NCI-H510A treated with DMSO at 0.1 percent for 48 hours (cell line): Measurements from ENCODE around the gene PRR12.
A peak's percentile ranks its signal among the peaks of the same experiment; 100 is the strongest.

Source experiments
- DNase-seq: peaks from one replicate; lab custom pipeline; 2025; lab: John Stamatoyannopoulos, UW

The PRR12 gene

DNA sequence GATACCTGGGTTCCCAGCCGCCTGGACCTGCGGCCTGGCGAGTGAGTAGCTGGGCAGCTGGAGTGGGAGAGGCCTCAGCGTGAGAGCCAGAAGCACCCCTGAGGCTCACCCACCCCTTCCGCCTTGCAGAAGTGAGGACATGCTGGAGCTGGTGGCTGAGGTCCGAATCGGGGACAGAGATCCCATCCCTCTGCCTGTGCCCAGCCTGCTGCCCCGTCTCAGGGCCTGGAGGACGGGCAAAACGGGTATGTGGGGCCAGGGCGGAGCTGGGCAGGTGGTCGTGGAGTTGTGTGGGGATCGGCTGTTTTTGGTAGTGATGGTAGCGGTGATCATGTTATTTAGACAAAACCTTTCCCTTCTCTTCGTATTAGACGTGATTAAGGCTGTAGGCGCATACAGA lies 55.6 kb downstream of the PRR12 start:
- no peak for DNase-seq

DNA sequence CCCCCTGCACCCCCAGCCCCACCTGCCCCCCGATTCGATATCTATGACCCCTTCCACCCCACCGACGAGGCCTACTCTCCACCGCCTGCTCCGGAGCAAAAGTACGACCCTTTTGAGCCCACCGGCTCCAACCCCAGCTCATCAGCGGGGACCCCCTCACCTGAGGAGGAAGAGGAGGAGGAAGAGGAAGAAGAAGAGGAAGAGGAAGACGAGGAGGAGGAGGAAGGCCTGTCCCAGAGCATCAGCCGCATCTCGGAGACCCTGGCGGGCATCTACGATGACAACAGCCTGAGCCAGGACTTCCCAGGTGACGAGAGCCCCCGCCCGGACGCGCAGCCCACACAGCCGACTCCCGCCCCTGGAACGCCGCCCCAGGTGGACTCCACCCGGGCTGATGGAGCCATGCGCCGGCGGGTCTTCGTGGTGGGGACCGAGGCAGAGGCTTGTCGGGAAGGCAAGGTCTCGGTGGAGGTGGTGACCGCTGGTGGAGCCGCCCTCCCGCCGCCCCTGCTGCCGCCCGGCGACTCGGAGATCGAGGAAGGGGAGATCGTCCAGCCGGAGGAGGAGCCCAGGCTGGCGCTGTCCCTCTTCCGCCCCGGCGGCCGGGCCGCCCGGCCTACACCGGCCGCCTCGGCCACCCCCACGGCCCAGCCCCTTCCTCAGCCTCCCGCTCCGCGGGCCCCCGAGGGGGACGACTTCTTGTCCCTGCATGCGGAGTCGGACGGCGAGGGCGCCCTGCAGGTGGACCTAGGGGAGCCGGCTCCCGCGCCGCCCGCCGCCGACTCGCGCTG lies 60.2 kb downstream of the PRR12 start:
- DNase-seq = no peak

DNA sequence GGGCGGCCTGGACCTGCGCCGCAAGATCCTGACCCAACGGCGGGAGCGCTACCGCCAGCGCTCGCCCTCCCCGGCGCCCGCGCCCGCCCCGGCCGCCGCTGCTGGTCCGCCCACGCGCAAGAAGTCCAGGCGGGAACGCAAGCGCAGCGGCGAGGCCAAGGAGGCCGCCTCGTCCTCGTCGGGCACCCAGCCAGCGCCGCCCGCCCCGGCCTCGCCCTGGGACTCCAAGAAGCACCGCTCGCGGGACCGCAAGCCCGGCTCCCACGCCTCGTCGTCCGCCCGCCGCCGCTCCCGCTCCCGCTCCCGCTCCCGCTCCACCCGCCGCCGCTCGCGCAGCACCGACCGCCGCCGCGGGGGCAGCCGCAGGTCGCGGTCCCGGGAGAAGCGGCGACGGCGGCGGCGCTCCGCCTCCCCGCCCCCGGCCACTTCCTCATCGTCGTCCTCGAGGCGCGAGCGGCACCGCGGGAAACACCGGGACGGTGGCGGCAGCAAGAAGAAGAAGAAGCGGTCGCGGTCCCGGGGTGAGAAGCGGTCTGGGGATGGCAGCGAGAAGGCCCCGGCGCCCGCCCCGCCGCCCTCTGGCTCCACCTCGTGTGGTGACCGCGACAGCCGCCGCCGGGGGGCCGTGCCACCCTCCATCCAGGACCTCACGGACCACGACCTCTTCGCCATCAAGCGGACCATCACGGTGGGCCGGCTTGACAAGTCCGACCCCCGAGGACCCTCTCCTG lies 61.0 kb downstream of the PRR12 start:
- DNase-seq = no peak

GRCh38 chr19:49652551-49653465 lies 61.8 kb downstream of the PRR12 start:
- DNase-seq = no peak

- DNase-seq = no peak
These were observed 62.5 kb downstream of the PRR12 start for GRCh38 chr19:49653466-49653806.

- DNase-seq = no peak
These were observed 63.6 kb downstream of the PRR12 start for GRCh38 chr19:49654581-49654980.

DNA sequence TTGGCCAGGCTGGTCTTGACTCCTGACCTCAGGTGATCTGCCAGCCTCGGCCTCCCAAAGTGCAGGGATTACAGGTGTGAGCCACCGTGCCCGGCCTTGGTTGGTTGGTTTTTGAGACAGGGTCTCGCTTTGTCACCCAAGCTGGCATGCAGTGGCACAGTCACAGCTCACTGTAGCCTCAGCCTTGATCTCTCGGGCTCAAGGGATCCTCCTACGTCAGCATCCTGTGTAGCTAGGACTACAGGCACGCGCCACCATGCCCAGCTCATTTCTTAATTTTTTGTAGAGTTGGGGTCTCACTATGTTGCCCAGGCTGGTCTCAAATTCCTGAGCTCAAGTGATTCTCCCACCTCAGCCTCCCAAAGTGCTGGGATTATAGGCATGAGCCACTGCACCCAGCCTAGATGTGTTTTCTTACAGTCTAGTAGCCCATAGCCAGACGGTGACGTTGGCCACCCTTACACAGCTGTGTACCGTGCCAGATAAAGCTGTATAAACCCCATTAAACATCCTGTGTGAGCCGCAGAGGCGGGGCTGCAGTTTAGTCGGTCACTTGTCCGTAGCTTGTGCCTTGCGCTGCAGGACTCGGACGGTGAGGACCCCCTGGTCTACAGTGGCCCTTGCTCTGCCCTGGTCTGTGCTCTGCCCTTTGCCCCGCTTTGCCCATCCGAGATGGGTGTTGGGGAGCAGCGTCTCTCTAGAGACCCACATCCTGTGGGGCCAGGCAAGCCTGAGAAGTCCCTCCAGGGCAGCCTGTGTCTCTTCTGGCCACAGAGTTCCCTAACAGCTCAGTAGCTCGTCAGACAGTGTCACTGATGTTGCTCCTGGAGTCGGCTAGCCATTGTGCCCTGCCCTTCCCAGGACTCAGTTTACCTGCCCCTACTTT lies 64.8 kb downstream of the PRR12 start:
- DNase-seq = no peak

- DNase-seq = no peak
These were observed 65.6 kb downstream of the PRR12 start for GRCh38 chr19:49656456-49657109.

DNA sequence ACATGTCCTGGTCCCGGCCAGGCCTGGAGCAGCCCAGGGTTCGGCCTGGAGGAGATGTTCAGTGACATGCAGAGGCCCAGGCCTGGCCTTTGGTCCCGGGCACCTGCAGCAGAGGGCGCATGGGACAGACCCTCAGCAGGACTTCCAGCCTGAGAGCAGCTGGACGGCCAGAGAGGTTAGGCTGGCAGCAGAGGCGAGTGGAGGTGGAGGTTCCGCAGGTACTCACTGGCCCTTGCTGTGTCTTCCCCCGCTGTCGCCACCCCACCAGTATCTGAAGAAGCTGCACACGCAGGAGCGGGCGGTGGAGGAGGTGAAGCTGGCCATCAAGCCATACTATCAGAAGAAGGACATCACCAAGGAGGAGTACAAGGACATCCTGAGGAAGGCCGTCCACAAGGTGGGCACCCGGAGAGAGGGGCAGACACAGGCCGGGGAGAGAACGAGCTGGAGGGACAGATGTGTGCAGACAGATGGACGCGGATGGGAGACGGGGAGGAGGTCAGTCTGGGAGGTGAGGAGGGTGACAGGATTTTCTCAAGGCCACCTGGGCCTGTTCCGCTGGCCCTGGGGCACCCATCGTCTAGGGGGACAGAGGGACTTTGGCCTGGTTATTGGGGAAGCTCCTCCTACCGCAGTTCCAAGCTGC lies 66.6 kb downstream of the PRR12 start:
- DNase-seq = no peak

- DNase-seq = no peak
These were observed 67.1 kb downstream of the PRR12 start for GRCh38 chr19:49658139-49658517.

GRCh38 chr19:49658566-49659442 lies 67.8 kb downstream of the PRR12 start:
- DNase-seq = no peak

DNA sequence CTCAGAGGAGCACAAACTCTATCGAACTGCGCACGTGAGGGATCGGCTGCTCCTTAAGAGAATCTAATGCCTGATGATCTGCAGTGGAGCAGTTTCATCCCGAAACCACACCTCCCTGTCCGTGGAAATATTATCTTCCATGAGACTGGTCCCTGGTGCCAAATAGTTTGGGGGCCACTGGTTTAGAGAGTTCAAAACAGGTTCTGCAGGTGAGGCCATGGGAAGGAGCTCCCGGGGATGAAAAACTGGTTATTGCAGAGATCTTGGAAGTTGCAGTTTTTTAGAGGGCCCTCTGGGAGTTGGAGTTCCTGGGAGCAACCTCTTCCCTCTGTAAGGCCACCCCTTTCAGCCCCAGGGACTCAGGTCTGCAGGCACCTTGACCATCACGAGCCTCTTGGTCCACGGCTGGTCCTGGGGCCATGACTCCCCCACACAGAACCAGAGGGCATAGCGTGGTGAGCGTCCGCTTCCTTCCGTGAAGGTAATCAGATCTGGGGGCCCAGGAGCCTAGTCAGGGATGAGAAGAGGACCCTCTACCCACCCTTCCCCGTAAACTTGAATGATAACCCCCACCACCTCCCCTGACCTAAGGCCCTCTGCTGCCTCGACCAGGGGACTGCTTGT lies 69.5 kb downstream of the PRR12 start:
- no peak for DNase-seq

- no peak for DNase-seq
These were observed 71.0 kb downstream of the PRR12 start for GRCh38 chr19:49662011-49662410.

DNA sequence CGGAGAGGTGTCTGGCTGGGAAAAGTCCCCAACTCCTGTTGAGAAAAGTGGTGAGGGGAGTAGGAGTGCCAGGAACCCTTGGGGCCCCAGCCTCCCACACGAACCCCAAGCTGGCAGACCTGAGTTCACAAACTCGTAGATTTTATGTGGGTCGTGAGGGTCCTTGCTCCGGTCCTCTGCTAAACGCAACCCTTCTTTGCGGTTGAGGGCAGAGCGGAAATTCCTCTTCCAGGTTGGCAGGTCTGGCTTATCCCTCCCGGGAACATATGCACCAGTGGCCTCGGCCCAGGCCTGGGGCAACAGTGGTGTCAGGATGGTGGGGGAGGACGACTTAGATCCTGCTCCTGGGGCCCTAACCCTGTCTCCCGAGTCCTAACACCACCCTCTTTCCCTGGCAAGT lies 72.2 kb downstream of the PRR12 start:
- DNase-seq = no peak

DNA sequence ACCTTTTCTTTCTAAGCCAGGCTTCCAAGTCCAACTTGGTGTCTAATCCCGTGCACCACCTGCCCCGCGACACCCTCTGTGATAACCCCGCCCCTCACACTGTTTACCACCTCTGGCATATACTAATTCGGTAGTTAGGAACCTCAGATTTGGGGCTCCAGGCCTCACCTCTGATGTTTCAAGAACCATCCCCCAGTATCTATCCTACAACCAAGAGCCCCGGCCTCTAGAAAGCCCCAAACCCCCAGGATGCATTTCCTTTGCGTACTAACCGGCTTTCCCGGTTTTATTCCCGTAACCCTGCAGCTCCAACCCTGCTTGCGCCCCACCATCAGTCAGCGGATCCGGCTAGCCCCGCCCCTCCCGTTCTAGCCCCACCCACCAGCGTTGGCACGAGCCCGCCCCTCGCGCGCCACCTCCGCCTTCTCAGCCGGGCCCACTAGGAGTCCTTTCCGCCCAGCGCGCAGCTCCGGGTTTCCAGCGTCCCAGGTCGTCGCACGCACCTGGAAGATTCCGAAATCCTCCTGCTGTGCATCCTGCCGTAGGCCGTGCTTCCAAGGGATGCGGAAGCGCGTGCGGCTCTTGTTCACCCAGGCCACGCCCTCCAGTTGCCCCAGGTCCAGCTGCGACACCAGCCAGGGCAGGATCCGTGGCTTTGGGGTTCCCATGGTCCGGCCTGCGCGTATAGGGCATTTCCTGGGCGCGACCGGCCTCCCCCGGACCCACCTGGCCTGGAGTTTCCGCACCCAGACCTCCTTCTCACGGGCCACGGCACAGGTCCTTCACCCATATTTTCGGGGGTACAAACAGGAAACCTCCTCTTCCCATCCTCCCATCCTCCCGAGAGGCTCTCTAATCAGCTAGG lies 73.4 kb downstream of the PRR12 start:
- DNase-seq = peak; percentile 94

- no peak for DNase-seq
These were observed 74.0 kb downstream of the PRR12 start for GRCh38 chr19:49665036-49665350.

- DNase-seq = peak; percentile 98
These were observed 74.6 kb downstream of the PRR12 start, which contains the start of the genes BCL2L12 and IRF3 for GRCh38 chr19:49665351-49666119. TSS of gene BCL2L12 (plus strand) at chr19:49665933. CDS start at chr19:49666693, 760 bp downstream. TSS of gene IRF3 (minus strand) at chr19:49665857. CDS start at chr19:49664838, 1,019 bp downstream.
